Smooth muscle cell (in vitro differentiated cells): ENCODE measurements around the gene C6orf136. TPM values are rescaled to one million over a fixed set of nuclear protein-coding genes. Genes with fewer than 3 reads are reported as not detected.
A peak's percentile ranks its signal among the peaks of the same experiment; 100 is the strongest.

Source experiments
- DNase-seq: peaks from one replicate; lab custom pipeline; 2025; ENCODE audit not compliant: unreplicated experiment; lab: John Stamatoyannopoulos, UW
- H2AFZ ChIP-seq: fragments of 200-600 bp; sonication (generic); 2 replicates; pipeline ENCODE4 v1.6.0; 2016; ENCODE audit warnings: antibody characterized with exemption, low read depth, mild to moderate bottlenecking
- H3F3A ChIP-seq: fragments of 200-600 bp; sonication (generic); 2 replicates; pipeline ENCODE4 v1.6.0; 2017; ENCODE audit warnings: antibody characterized with exemption, low read depth
- H3K27ac ChIP-seq: fragments of 200-600 bp; sonication (generic); 2 replicates; pipeline ENCODE4 v1.5.1; 2016; ENCODE audit warnings: low read depth, mild to moderate bottlenecking
- H3K27me3 ChIP-seq: fragments of 200-600 bp; sonication (generic); 2 replicates; pipeline ENCODE4 v1.6.1; 2016; ENCODE audit warnings: low read depth, mild to moderate bottlenecking
- H3K36me3 ChIP-seq: fragments of 200-600 bp; sonication (generic); 2 replicates; pipeline ENCODE4 v1.5.1; 2016; ENCODE audit warnings: low read depth
- H3K4me1 ChIP-seq: fragments of 200-600 bp; sonication (generic); 2 replicates; pipeline ENCODE4 v1.5.1; 2016; ENCODE audit warnings: low read depth
- H3K4me2 ChIP-seq: fragments of 200-600 bp; sonication (generic); 2 replicates; pipeline ENCODE4 v1.6.0; 2016; ENCODE audit warnings: mild to moderate bottlenecking
- H3K4me3 ChIP-seq: fragments of 200-600 bp; sonication (generic); 2 replicates; pipeline ENCODE4 v1.5.1; 2016; ENCODE audit warnings: mild to moderate bottlenecking
- H3K79me2 ChIP-seq: fragments of 200-600 bp; sonication (generic); 2 replicates; pipeline ENCODE4 v1.6.0; 2016; ENCODE audit warnings: low read depth, mild to moderate bottlenecking
- H3K9ac ChIP-seq: fragments of 200-600 bp; sonication (generic); 2 replicates; pipeline ENCODE4 v1.6.0; 2016; ENCODE audit warnings: low read depth
- H3K9me3 ChIP-seq: fragments of 200-600 bp; sonication (generic); replicated peaks from 2 replicates; pipeline ENCODE4 v1.5.1; 2016; ENCODE audit warnings: low read depth
- H4K20me1 ChIP-seq: fragments of 200-600 bp; sonication (generic); 2 replicates; pipeline ENCODE4 v1.6.0; 2016; ENCODE audit warnings: low read depth
- CTCF ChIP-seq: fragments of 200-600 bp; sonication (generic); IDR thresholded peaks from 2 replicates; pipeline ENCODE4 v1.5.1; 2017; ENCODE audit warnings: borderline replicate concordance, mild to moderate bottlenecking, antibody characterized with exemption; ENCODE audit not compliant: insufficient read depth, poor library complexity, severe bottlenecking
- WGBS: methylation state at CpG from one replicate; pipeline ENCODE4 v1.1.7; 2016; ENCODE audit warnings: low lambda C conversion rate; 5-methylcytosine and 5-hydroxymethylcytosine counted together
- polyA plus RNA-seq: library from polyadenylated mRNA; unstranded; fragments of >200 nt; fragmentation: Nextera tagmentation; extraction: Ambion mirVana; gene quantifications from 2 replicates; pipeline ENCODE4 v1.2.1, GENCODE V29; 2016
- total RNA-seq: library from RNA; depleted of rRNA; stranded (reverse); fragments of >200 nt; gene quantifications from 2 replicates; pipeline ENCODE4 v1.2.3, GENCODE V29; 2014

The C6orf136 gene
- total and polyA plus RNA-seq, 2 experiments from 2014 or later, result 1.8 to 5.3 TPM

- Histone ChIP-seq H3K36me3 (no peaks in the 10 kb centered on the region), H3K4me1 (peaks cover 51% of the 10 kb centered on the region), H3K4me2 (peak overlapping the region; percentile 93), H3K9ac (peak overlapping the region; percentile 91), H3K4me3 (peak overlapping the region; percentile 78), H4K20me1 (peaks cover 84% of the 10 kb centered on the region), H3K9me3 (no peaks in the 10 kb centered on the region), H3F3A (peaks cover 41% of the 10 kb centered on the region), H3K27me3 (no peaks in the 10 kb centered on the region), H3K79me2 (peaks cover 93% of the 10 kb centered on the region), H2AFZ (no peak overlapping the region), H3K27ac (peak overlapping the region; percentile 92)
- TF ChIP-seq CTCF, result no peak
- peak; percentile 58 for DNase-seq
- 9% methylated on average over 11 of the region's 11 CpGs for WGBS
Measured at GRCh38 chr6:30682143-30683117, 35.5 kb downstream of the C6orf136 start.

- TF ChIP-seq CTCF, result no peak
- Histone ChIP-seq H3K4me1 (peaks cover 58% of the 10 kb centered on the region), H3K4me2 (peak overlapping the region; percentile 93), H3K27me3 (no peaks in the 10 kb centered on the region), H3K27ac (peak overlapping the region; percentile 92), H3F3A (peaks cover 41% of the 10 kb centered on the region), H4K20me1 (peaks cover 75% of the 10 kb centered on the region), H3K4me3 (peak overlapping the region; percentile 78), H3K9me3 (no peaks in the 10 kb centered on the region), H2AFZ (no peak overlapping the region), H3K9ac (peak overlapping the region; percentile 91), H3K79me2 (peaks cover 97% of the 10 kb centered on the region), H3K36me3 (no peaks in the 10 kb centered on the region)
- 32% methylated on average over 6 of the region's 7 CpGs for WGBS
- DNase-seq, result no peak
Measured at GRCh38 chr6:30683183-30683979, 36.4 kb downstream of the C6orf136 start.

- DNase-seq, result no peak
- Histone ChIP-seq H3K27ac (peak overlapping the region; percentile 92), H3K4me2 (peak overlapping the region; percentile 93), H3F3A (peaks cover 41% of the 10 kb centered on the region), H2AFZ (no peak overlapping the region), H3K4me1 (peaks cover 58% of the 10 kb centered on the region), H3K9ac (peak overlapping the region; percentile 91), H3K79me2 (peaks cover 94% of the 10 kb centered on the region), H3K36me3 (no peaks in the 10 kb centered on the region), H3K9me3 (no peaks in the 10 kb centered on the region), H4K20me1 (peaks cover 69% of the 10 kb centered on the region), H3K4me3 (peak overlapping the region; percentile 78), H3K27me3 (no peaks in the 10 kb centered on the region)
- WGBS, result 21% methylated on average over 2 of the region's 2 CpGs
- no peak for TF ChIP-seq CTCF
Measured at GRCh38 chr6:30683980-30684338, 37.0 kb downstream of the C6orf136 start.
